ENCODE measurements around the gene NELL1. TPM values are rescaled to one million over a fixed set of nuclear protein-coding genes. Genes with fewer than 3 reads are reported as not detected.

NELL1 gene
- total and polyA plus RNA-seq, 2 experiments from 2014 or later = 1.6 TPM; not detected in 1

- no peaks in the 10 kb centered on the region for H3F3A ChIP-seq (replicated peaks; ENCODE audit: low read depth)
- Mint-ChIP-seq H3K36me3 (ENCODE audit: low read depth) (no peaks in the 10 kb centered on the region), H3K4me1 (peaks cover 12% of the 10 kb centered on the region), H3K4me3 (no peak overlapping the region), H3K27me3 (ENCODE audit: insufficient read depth, low read depth, poor library complexity) (no peaks in the 10 kb centered on the region), H3K27ac (no peak overlapping the region), H3K9me3 (no peaks in the 10 kb centered on the region)
- H3K27me3 ChIP-seq (ENCODE audit: insufficient read depth) = no peaks in the 10 kb centered on the region
- H3K4me1 ChIP-seq (ENCODE audit: insufficient read depth) = peaks cover 11% of the 10 kb centered on the region; the same call in 1 of the 2 replicates
- H3K9me2 ChIP-seq (ENCODE audit: insufficient read depth) = peaks cover 15% of the 10 kb centered on the region; the same call in 1 of the 2 replicates
- TF ChIP-seq CREB1 (CRISPR knock-in tag; IDR thresholded peaks at IDR 0.05; ENCODE audit: low read depth) (no peak), POLR2AphosphoS5 (IDR thresholded peaks at IDR 0.05; ENCODE audit: low read depth) (no peak), ZNF331 (CRISPR knock-in tag; IDR thresholded peaks at IDR 0.05; ENCODE audit: low read depth) (no peak), EZH2 (IDR thresholded peaks at IDR 0.05; ENCODE audit: low read depth, unreplicated experiment) (no peak), ZNF114 (CRISPR knock-in tag; IDR thresholded peaks at IDR 0.05) (no peak), EZH2phosphoT487 (IDR thresholded peaks at IDR 0.05; ENCODE audit: unreplicated experiment) (no peak), CTCF (conservative IDR thresholded peaks at IDR 0.05; ENCODE audit: low read depth in 2 of 2) (no peak), STAT1 (IDR thresholded peaks at IDR 0.05; ENCODE audit: unreplicated experiment) (no peak)
- TF ChIP-seq, protein P1, sequence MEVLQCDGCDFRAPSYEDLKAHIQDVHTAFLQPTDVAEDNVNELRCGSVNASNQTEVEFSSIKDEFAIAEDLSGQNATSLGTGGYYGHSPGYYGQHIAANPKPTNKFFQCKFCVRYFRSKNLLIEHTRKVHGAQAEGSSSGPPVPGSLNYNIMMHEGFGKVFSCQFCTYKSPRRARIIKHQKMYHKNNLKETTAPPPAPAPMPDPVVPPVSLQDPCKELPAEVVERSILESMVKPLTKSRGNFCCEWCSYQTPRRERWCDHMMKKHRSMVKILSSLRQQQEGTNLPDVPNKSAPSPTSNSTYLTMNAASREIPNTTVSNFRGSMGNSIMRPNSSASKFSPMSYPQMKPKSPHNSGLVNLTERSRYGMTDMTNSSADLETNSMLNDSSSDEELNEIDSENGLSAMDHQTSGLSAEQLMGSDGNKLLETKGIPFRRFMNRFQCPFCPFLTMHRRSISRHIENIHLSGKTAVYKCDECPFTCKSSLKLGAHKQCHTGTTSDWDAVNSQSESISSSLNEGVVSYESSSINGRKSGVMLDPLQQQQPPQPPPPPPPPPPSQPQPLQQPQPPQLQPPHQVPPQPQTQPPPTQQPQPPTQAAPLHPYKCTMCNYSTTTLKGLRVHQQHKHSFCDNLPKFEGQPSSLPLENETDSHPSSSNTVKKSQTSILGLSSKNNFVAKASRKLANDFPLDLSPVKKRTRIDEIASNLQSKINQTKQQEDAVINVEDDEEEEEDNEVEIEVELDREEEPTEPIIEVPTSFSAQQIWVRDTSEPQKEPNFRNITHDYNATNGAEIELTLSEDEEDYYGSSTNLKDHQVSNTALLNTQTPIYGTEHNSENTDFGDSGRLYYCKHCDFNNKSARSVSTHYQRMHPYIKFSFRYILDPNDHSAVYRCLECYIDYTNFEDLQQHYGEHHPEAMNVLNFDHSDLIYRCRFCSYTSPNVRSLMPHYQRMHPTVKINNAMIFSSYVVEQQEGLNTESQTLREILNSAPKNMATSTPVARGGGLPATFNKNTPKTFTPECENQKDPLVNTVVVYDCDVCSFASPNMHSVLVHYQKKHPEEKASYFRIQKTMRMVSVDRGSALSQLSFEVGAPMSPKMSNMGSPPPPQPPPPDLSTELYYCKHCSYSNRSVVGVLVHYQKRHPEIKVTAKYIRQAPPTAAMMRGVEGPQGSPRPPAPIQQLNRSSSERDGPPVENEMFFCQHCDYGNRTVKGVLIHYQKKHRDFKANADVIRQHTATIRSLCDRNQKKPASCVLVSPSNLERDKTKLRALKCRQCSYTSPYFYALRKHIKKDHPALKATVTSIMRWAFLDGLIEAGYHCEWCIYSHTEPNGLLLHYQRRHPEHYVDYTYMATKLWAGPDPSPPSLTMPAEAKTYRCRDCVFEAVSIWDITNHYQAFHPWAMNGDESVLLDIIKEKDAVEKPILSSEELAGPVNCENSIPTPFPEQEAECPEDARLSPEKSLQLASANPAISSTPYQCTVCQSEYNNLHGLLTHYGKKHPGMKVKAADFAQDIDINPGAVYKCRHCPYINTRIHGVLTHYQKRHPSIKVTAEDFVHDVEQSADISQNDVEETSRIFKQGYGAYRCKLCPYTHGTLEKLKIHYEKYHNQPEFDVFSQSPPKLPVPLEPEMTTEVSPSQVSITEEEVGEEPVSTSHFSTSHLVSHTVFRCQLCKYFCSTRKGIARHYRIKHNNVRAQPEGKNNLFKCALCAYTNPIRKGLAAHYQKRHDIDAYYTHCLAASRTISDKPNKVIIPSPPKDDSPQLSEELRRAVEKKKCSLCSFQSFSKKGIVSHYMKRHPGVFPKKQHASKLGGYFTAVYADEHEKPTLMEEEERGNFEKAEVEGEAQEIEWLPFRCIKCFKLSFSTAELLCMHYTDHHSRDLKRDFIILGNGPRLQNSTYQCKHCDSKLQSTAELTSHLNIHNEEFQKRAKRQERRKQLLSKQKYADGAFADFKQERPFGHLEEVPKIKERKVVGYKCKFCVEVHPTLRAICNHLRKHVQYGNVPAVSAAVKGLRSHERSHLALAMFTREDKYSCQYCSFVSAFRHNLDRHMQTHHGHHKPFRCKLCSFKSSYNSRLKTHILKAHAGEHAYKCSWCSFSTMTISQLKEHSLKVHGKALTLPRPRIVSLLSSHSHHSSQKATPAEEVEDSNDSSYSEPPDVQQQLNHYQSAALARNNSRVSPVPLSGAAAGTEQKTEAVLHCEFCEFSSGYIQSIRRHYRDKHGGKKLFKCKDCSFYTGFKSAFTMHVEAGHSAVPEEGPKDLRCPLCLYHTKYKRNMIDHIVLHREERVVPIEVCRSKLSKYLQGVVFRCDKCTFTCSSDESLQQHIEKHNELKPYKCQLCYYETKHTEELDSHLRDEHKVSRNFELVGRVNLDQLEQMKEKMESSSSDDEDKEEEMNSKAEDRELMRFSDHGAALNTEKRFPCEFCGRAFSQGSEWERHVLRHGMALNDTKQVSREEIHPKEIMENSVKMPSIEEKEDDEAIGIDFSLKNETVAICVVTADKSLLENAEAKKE (CRISPR knock-in tag; IDR thresholded peaks at IDR 0.05) = no peak
- H3K36me3 ChIP-seq (ENCODE audit: insufficient read depth) = no peaks in the 10 kb centered on the region
- H3K4me3 ChIP-seq = no peak overlapping the region
- H3K79me2 ChIP-seq (replicated peaks; ENCODE audit: insufficient read depth) = no peaks in the 10 kb centered on the region
- no peak overlapping the region for H3K27ac ChIP-seq (ENCODE audit: low read depth)
- no peak overlapping the region for H3K4me2 ChIP-seq
- no peaks in the 10 kb centered on the region for H4K20me1 ChIP-seq (replicated peaks; ENCODE audit: insufficient read depth)
- DNase-seq (ENCODE audit: low spot score) (no peak), ATAC-seq (no peak)
- no peak overlapping the region; the same call in 1 of the 2 replicates for H2AFZ ChIP-seq
Measured at GRCh38 chr11:20949585-20949984, 280.2 kb downstream of the NELL1 start.

All from GM23338 (cell line).